GM18502 (cell line): ENCODE measurements around the gene TIGD6.

Experiments used
- ATAC-seq: cut with Tn5 transposase; IDR thresholded peaks from one replicate; pipeline ENCODE4 v1.9.1; 2021; ENCODE audit warnings: mild to moderate bottlenecking; ENCODE audit not compliant: unreplicated experiment, poor library complexity

Gene TIGD6

GRCh38 chr5:150017226-150018005, 17.0 kb upstream of the TIGD6 start:
- no peak for ATAC-seq

GRCh38 chr5:150016537-150016936, 16.1 kb upstream of the TIGD6 start:
- ATAC-seq = no peak

- no peak for ATAC-seq
Observed at GRCh38 chr5:150015415-150015814, 15.0 kb upstream of the TIGD6 start.

GRCh38 chr5:150014456-150014855, 14.0 kb upstream of the TIGD6 start:
- ATAC-seq = no peak

GRCh38 chr5:150013931-150014330, 13.5 kb upstream of the TIGD6 start:
- no peak for ATAC-seq

- no peak for ATAC-seq
Observed at GRCh38 chr5:150009671-150010387, 9.4 kb upstream of the TIGD6 start.

GRCh38 chr5:150007050-150007449, 6.6 kb upstream of the TIGD6 start:
- ATAC-seq = no peak

- no peak for ATAC-seq
Observed at GRCh38 chr5:150006318-150006717, 5.9 kb upstream of the TIGD6 start.

GRCh38 chr5:150001660-150002486, 1.4 kb upstream of the TIGD6 start:
- peak; percentile 59 for ATAC-seq

GRCh38 chr5:150000990-150001659, 671 bp upstream of the TIGD6 start:
- ATAC-seq = peak; percentile 7

GRCh38 chr5:149999866-150000255, 593 bp downstream of the TIGD6 start:
- no peak for ATAC-seq

GRCh38 chr5:149999359-149999758, 1.1 kb downstream of the TIGD6 start:
- no peak for ATAC-seq

GRCh38 chr5:149998281-149998680, 2.2 kb downstream of the TIGD6 start:
- ATAC-seq = no peak

GRCh38 chr5:149996205-149996890, 4.1 kb downstream of the TIGD6 start:
- no peak for ATAC-seq

- no peak for ATAC-seq
Observed at GRCh38 chr5:149995385-149996204, 4.9 kb downstream of the TIGD6 start.

GRCh38 chr5:149993471-149993870, 7.0 kb downstream of the TIGD6 start:
- no peak for ATAC-seq

GRCh38 chr5:149990518-149991376, 9.7 kb downstream of the TIGD6 start:
- peak; percentile 72 for ATAC-seq

GRCh38 chr5:149988126-149988525, 12.3 kb downstream of the TIGD6 start:
- ATAC-seq = no peak
